Tibial nerve (tissue), 4 donors: ENCODE measurements around the gene KIRREL3.

Experiments
- EP300 ChIP-seq, 2 donors: sonication (generic); formaldehyde crosslinking; IDR thresholded peaks; one replicate each; pipeline ENCODE4 v1.6.1; 2017; ENCODE audit warnings: antibody characterized with exemption in 2 of 2, mild to moderate bottlenecking in 1 of 2
- POLR2A ChIP-seq, 2 donors: fragments of 450-650 bp; IDR thresholded peaks; one replicate each; pipeline ENCODE4 v1.6.1; 2017; ENCODE audit warnings: antibody characterized with exemption in 2 of 2, mild to moderate bottlenecking in 2 of 2, moderate library complexity in 2 of 2
- TF ChIP-seq, protein P1 (sequence below), 5 experiments: fragments of 200-600 bp in 3 of 5; fragments of 450-650 bp in 2 of 5; sonication (generic) in 3 of 5; IDR thresholded peaks; one replicate each; pipeline ENCODE4 v1.5.1; 2016 to 2019; ENCODE audit warnings: antibody characterized with exemption in 5 of 5, mild to moderate bottlenecking in 3 of 5, moderate library complexity in 2 of 5

DNA sequence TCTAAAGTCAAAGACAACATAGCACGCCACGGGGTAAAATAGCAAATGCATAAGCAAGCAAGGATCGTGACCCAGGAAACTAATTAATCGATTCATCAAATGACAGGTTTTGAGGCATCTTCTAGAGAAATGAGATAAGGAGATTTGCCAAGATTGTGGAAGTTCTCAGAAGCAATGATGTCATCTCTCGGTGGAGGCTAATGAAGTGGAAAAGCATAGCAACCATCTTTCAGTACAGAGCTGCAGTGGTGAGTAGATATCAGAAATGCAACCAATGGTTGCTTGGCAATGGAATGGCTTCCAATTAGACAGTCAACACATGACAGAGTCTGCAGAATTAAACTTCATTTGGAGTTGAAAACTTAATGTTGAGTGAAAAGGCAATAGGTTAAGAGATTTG lies 116.0 kb downstream of the KIRREL3 start:
- TF ChIP-seq, protein P1, sequence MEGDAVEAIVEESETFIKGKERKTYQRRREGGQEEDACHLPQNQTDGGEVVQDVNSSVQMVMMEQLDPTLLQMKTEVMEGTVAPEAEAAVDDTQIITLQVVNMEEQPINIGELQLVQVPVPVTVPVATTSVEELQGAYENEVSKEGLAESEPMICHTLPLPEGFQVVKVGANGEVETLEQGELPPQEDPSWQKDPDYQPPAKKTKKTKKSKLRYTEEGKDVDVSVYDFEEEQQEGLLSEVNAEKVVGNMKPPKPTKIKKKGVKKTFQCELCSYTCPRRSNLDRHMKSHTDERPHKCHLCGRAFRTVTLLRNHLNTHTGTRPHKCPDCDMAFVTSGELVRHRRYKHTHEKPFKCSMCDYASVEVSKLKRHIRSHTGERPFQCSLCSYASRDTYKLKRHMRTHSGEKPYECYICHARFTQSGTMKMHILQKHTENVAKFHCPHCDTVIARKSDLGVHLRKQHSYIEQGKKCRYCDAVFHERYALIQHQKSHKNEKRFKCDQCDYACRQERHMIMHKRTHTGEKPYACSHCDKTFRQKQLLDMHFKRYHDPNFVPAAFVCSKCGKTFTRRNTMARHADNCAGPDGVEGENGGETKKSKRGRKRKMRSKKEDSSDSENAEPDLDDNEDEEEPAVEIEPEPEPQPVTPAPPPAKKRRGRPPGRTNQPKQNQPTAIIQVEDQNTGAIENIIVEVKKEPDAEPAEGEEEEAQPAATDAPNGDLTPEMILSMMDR (IDR thresholded peaks at IDR 0.05) = no peak
- TF ChIP-seq EP300 (IDR thresholded peaks at IDR 0.05) (no peak), POLR2A (IDR thresholded peaks at IDR 0.05) (no peak)
